Stimulated activated CD8-positive, alpha-beta memory T cell treated with anti-CD3 and anti-CD28 coated beads, Interleukin-7, amount 100 ng/mL, for 1 hour (primary cell): ENCODE measurements around the gene LRRN4CL.
A peak's percentile ranks its signal among the peaks of the same experiment; 100 is the strongest.
"Not testable (repeated sequence)": the region's sequence is repeated elsewhere in the genome, so short reads cannot be mapped to it uniquely, and the experiment has no call there.

ENCODE experiments used
- DNase-seq, 2 donors: peaks; one replicate each; pipeline ENCODE4 v3.0.0-alpha.2; 2020; ENCODE audit warnings: low read depth in 2 of 2

The LRRN4CL gene

GRCh38 chr11:62676698-62677097 is 12.6 kb downstream of the LRRN4CL start:
- no peak for DNase-seq

GRCh38 chr11:62675415-62675814 is 13.9 kb downstream of the LRRN4CL start:
- DNase-seq = not testable (repeated sequence)

- DNase-seq = no peak
These were observed 16.2 kb downstream of the LRRN4CL start for GRCh38 chr11:62673196-62673525.

- peak in 1 of 2 donors; percentile 48 for DNase-seq
These were observed 17.5 kb downstream of the LRRN4CL start, which contains the start of the genes LBHD1 and UQCC3 for GRCh38 chr11:62671608-62672389. LBHD1 (minus strand) TSS chr11:62672267; CDS start chr11:62670031, 2,236 bp downstream. UQCC3 (plus strand) TSS chr11:62671673; CDS start chr11:62671746, 73 bp downstream.

GRCh38 chr11:62671236-62671607 is 18.1 kb downstream of the LRRN4CL start:
- DNase-seq = no peak

- no peak for DNase-seq
These were observed 19.7 kb downstream of the LRRN4CL start for GRCh38 chr11:62669420-62670161.

GRCh38 chr11:62667460-62667859 is 21.9 kb downstream of the LRRN4CL start:
- no peak for DNase-seq

GRCh38 chr11:62666259-62666926 is 22.9 kb downstream of the LRRN4CL start:
- DNase-seq = no peak

- peak in 1 of 2 donors; percentile 43 for DNase-seq
These were observed 23.6 kb downstream of the LRRN4CL start for GRCh38 chr11:62665599-62666258.

- DNase-seq = peak; percentile 89 to 94
These were observed 24.2 kb downstream of the LRRN4CL start, which contains the start of the genes C11orf98 and CSKMT for GRCh38 chr11:62665075-62665598. C11orf98 (minus strand) TSS chr11:62665210; CDS start chr11:62665169, 41 bp downstream. CSKMT (plus strand) TSS chr11:62665312; CDS start chr11:62665880, 568 bp downstream.

GRCh38 chr11:62664405-62665074 is 24.8 kb downstream of the LRRN4CL start:
- peak in 1 of 2 donors; percentile 23 for DNase-seq

- no peak for DNase-seq
These were observed 32.4 kb downstream of the LRRN4CL start for GRCh38 chr11:62656796-62657429.

GRCh38 chr11:62654297-62654696 is 35.0 kb downstream of the LRRN4CL start:
- DNase-seq = no peak

GRCh38 chr11:62652161-62653006 is 36.9 kb downstream of the LRRN4CL start:
- no peak for DNase-seq

GRCh38 chr11:62650283-62650682 is 39.0 kb downstream of the LRRN4CL start:
- not testable (repeated sequence) for DNase-seq

- no peak for DNase-seq
These were observed 39.8 kb downstream of the LRRN4CL start for GRCh38 chr11:62649486-62649885.

GRCh38 chr11:62648967-62649364 is 40.4 kb downstream of the LRRN4CL start:
- DNase-seq = no peak

- no peak for DNase-seq
These were observed 41.0 kb downstream of the LRRN4CL start for GRCh38 chr11:62648185-62648966.

- no peak for DNase-seq
These were observed 41.7 kb downstream of the LRRN4CL start for GRCh38 chr11:62647609-62648005.
